PC-3 (cell line): ENCODE data around the gene PAX2.

Source experiments
- EZH2 ChIP-seq: fragments of 300-600 bp; sonication (generic); IDR thresholded peaks from one replicate; pipeline ENCODE4 v1.6.1; 2017; ENCODE audit warnings: antibody characterized with exemption, mild to moderate bottlenecking, low read length; ENCODE audit not compliant: unreplicated experiment
- EZH2phosphoT487 ChIP-seq: fragments of 300-600 bp; sonication (generic); IDR thresholded peaks from 2 replicates; pipeline ENCODE4 v1.6.1; 2018; ENCODE audit warnings: mild to moderate bottlenecking, antibody characterized with exemption, low read length, borderline replicate concordance
- TF ChIP-seq, protein P1 (sequence below): fragments of 300-600 bp; sonication (generic); conservative IDR thresholded peaks from 2 replicates; pipeline ENCODE4 v1.5.1; 2017; ENCODE audit warnings: antibody characterized with exemption, low read depth, mild to moderate bottlenecking, low read length

DNA sequence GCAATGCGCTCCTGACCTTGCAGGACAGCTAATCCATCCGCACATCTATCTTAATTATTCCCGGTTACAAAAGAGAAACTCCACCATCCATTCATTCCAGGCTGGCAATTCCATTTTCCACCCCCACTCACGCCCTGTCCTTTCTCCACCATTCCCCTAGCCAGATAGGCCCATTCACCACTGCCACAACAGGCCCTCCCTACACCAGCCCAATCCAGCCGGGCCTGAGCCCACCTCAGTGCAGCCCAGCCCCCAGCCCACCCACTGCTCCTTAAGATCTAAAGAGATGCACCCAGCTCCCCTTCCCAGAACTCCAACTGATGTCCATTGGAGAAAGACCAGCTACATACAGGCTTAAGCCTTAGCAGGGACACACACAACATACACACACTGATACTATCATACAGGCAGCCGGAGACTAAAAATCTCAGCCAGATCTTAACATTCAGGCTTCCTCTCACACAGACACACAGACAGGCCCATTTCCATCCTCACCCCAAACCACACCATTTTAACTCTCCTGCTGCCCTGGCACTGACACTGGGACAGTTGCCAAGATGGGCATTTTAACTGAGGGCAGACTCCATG, 38.0 kb upstream of the PAX2 start:
- TF ChIP-seq, protein P1, sequence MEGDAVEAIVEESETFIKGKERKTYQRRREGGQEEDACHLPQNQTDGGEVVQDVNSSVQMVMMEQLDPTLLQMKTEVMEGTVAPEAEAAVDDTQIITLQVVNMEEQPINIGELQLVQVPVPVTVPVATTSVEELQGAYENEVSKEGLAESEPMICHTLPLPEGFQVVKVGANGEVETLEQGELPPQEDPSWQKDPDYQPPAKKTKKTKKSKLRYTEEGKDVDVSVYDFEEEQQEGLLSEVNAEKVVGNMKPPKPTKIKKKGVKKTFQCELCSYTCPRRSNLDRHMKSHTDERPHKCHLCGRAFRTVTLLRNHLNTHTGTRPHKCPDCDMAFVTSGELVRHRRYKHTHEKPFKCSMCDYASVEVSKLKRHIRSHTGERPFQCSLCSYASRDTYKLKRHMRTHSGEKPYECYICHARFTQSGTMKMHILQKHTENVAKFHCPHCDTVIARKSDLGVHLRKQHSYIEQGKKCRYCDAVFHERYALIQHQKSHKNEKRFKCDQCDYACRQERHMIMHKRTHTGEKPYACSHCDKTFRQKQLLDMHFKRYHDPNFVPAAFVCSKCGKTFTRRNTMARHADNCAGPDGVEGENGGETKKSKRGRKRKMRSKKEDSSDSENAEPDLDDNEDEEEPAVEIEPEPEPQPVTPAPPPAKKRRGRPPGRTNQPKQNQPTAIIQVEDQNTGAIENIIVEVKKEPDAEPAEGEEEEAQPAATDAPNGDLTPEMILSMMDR: no peak
- TF ChIP-seq EZH2phosphoT487: no peak
- no peak for TF ChIP-seq EZH2
